ENCODE results near the gene EIF2D. TPM values are rescaled to one million over a fixed set of nuclear protein-coding genes. Genes with fewer than 3 reads are reported as not detected.

EIF2D gene
- total and polyA plus RNA-seq, 7 donors: 21.4 to 41.8 (median 35.7) TPM

DNA sequence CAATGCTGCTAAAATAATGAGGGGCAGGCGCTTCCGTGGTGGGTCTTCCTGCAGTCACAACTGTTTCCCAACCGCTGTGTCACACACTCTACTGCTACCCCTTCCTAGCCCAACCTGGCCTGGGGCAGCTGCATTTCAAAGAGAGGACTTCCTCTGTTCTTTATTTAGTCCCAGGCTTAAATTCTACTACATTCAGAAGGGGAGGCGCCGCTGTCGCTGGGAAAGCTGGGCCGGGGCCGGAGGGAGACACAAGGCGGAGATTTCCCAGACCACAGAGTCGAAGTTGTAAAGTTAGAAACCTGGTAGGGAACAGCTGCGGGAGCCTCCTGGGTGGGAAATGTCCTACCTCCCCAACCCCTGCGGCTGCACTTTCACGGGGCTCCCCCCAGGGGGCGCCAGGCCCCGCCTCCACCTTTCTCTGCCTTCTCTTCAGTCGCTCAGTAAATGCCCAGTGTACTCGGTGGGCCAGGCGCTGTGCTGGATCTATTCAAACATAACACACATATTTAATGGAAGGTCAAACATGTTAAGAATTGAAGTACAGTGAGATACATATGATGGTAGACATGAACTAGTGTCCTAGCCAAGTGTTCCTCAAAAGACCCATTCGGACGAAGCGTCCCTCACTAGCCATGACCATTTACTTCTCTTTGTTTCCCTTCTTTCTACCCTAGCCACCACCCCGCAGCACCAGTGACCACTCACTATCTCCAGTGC, 46.2 kb upstream of the EIF2D start:
- WGBS, 3 donors: 9 to 17% (median 11%) methylated on average over 21 to 22 of the region's 22 CpGs
- TF ChIP-seq, protein P1, sequence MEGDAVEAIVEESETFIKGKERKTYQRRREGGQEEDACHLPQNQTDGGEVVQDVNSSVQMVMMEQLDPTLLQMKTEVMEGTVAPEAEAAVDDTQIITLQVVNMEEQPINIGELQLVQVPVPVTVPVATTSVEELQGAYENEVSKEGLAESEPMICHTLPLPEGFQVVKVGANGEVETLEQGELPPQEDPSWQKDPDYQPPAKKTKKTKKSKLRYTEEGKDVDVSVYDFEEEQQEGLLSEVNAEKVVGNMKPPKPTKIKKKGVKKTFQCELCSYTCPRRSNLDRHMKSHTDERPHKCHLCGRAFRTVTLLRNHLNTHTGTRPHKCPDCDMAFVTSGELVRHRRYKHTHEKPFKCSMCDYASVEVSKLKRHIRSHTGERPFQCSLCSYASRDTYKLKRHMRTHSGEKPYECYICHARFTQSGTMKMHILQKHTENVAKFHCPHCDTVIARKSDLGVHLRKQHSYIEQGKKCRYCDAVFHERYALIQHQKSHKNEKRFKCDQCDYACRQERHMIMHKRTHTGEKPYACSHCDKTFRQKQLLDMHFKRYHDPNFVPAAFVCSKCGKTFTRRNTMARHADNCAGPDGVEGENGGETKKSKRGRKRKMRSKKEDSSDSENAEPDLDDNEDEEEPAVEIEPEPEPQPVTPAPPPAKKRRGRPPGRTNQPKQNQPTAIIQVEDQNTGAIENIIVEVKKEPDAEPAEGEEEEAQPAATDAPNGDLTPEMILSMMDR (IDR thresholded peaks at IDR 0.05): peak; percentile 90
- Histone ChIP-seq H3K4me3 (peak overlapping the region; percentile 51), H3K4me1 (peaks cover 36% of the 10 kb centered on the region), H3K9me3 (no peaks in the 10 kb centered on the region), H3K27ac (peak overlapping the region; percentile 87), H3K27me3 (ENCODE audit: insufficient read depth in 3 of 3, low read length in 2 of 3) (no peaks in the 10 kb centered on the region), H3K36me3 (ENCODE audit: insufficient read depth in 1 of 2, low read depth in 1 of 2) (no peaks in the 10 kb centered on the region)
- intact Hi-C loops (cut with DNase I): loop anchor here (1.0 to 10.0 kb wide), 5 partner anchors 24 to 1934 kb away; no protein-coding TSS in a partner anchor
- DNase-seq (peak; percentile 58 to 82), ATAC-seq (peak; percentile 85 to 92 (median 88))

DNA sequence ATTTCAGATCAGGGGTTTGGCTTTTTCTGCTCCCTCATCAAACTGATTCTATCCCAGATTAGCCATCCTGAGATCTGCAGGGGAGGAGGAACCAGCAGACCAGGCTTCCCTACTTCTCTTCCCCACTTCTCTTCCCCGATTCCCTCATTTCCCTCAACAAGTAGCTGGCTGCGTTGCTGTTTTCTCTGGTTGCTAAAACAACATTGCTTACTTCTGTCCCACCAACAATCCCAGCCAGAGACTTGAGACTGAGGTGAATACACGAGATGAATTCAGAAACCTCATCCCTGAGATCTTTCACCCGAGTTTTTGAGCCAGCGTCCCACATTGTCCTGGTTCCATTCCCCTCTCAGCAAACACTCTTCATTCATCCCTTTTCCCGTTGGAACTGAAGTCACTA, 45.5 kb upstream of the EIF2D start:
- H3K4me3 ChIP-seq: peak overlapping the region; percentile 51
- no peaks in the 10 kb centered on the region for H3K36me3 ChIP-seq (ENCODE audit: insufficient read depth in 1 of 2, low read depth in 1 of 2)
- intact Hi-C loops (cut with DNase I): loop anchor here (1.0 to 10.0 kb wide), 5 partner anchors 23 to 1933 kb away; no protein-coding TSS in a partner anchor
- no peak for ATAC-seq
- H3K4me1 ChIP-seq: peaks cover 30% of the 10 kb centered on the region
- 27 to 47% (median 44%) methylated on average over 6 of the region's 6 CpGs for WGBS, 3 donors
- no peak for DNase-seq
- peak overlapping the region; percentile 87 for H3K27ac ChIP-seq
- no peaks in the 10 kb centered on the region for H3K27me3 ChIP-seq (ENCODE audit: insufficient read depth in 3 of 3, low read length in 2 of 3)
- no peaks in the 10 kb centered on the region for H3K9me3 ChIP-seq
- TF ChIP-seq, protein P1 (IDR thresholded peaks at IDR 0.05): no peak

DNA sequence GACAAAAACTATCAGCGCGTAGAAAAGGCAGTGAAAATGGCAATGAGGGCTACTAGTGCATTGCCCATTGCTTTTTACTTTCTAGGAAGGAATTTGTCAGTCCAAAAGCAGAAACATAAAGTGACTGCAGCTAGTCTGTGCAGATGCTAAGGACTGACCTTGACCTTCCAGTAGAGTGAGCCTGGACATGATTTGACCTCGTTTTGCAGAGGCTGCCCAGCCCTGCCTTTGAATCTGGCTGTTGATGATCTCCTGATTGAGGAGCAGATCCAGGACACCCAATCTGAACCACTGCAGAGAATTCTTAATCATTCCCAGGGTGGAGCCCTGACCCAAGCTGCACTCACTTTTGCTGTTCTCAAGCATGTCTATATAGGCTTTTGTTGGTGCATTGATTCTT, 44.7 kb upstream of the EIF2D start:
- Histone ChIP-seq H3K9me3 (no peaks in the 10 kb centered on the region), H3K36me3 (ENCODE audit: insufficient read depth in 1 of 2, low read depth in 1 of 2) (no peaks in the 10 kb centered on the region), H3K4me3 (no peak overlapping the region), H3K4me1 (peaks cover 26% of the 10 kb centered on the region), H3K27ac (no peak overlapping the region), H3K27me3 (ENCODE audit: insufficient read depth in 3 of 3, low read length in 2 of 3) (no peaks in the 10 kb centered on the region)
- WGBS, 3 donors: 86 to 93% (median 86%) methylated on average over 3 of the region's 3 CpGs
- DNase-seq: no peak
- no peak for ATAC-seq
- TF ChIP-seq, protein P1 (IDR thresholded peaks at IDR 0.05): no peak
- intact Hi-C loops (cut with DNase I): loop anchor here (5.0 to 10.0 kb wide), 2 partner anchors 255 to 1932 kb away; no protein-coding TSS in a partner anchor

DNA sequence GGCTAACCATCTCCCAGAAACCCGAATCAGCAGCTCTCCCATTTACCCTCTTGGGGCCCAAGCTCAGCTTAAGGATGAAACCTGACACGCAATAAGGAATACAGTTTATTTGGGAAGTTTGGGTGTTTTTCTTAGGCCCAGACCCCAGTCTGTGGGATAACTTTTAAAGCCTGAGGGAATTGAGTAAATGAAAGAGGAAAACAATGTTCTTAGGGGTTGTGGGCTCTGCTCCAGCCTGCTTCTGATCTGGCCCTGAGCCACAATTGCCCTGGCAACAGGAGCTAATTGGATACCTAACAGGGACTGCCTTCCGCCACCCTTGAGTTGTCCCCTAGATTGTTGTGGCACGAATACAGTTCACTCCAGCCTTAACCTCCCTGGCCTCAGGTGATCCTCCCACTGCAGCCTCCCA, 43.2 kb upstream of the EIF2D start:
- TF ChIP-seq, protein P1 (IDR thresholded peaks at IDR 0.05): no peak
- ATAC-seq (no peak), DNase-seq (no peak)
- 68 to 73% (median 72%) methylated on average over 4 of the region's 4 CpGs for WGBS, 3 donors
- intact Hi-C loops (cut with DNase I): loop anchor here (5.0 to 10.0 kb wide), 2 partner anchors 257 to 1931 kb away; no protein-coding TSS in a partner anchor
- no peaks in the 10 kb centered on the region for H3K36me3 ChIP-seq (ENCODE audit: insufficient read depth in 1 of 2, low read depth in 1 of 2)
- H3K27ac ChIP-seq: no peak overlapping the region
- no peaks in the 10 kb centered on the region for H3K9me3 ChIP-seq
- peaks cover 26% of the 10 kb centered on the region for H3K4me1 ChIP-seq
- H3K4me3 ChIP-seq: no peak overlapping the region
- H3K27me3 ChIP-seq (ENCODE audit: insufficient read depth in 3 of 3, low read length in 2 of 3): no peaks in the 10 kb centered on the region
